ENCODE measurements around the gene TGM4. TPM values are rescaled to one million over a fixed set of nuclear protein-coding genes. Genes with fewer than 3 reads are reported as not detected.

The TGM4 gene
- total and polyA plus RNA-seq, 12 donors, result not detected

- Histone ChIP-seq H3K36me3 (peaks cover 0 to 93% (median 19%) of the 10 kb centered on the region in 9 donors), H3K4me3 (no peak overlapping the region), H3K4me1 (peaks cover 0 to 13% (median 3%) of the 10 kb centered on the region in 9 donors), H3K9me3 (no peaks in the 10 kb centered on the region), H3K27ac (no peak overlapping the region), H3K27me3 (no peaks in the 10 kb centered on the region)
- intact Hi-C loops (cut with DNase I), result no loop called here
- no peak for DNase-seq
- WGBS, 2 donors, result 44 to 69% methylated on average over 2 of the region's 2 CpGs
- TF ChIP-seq, protein P1, sequence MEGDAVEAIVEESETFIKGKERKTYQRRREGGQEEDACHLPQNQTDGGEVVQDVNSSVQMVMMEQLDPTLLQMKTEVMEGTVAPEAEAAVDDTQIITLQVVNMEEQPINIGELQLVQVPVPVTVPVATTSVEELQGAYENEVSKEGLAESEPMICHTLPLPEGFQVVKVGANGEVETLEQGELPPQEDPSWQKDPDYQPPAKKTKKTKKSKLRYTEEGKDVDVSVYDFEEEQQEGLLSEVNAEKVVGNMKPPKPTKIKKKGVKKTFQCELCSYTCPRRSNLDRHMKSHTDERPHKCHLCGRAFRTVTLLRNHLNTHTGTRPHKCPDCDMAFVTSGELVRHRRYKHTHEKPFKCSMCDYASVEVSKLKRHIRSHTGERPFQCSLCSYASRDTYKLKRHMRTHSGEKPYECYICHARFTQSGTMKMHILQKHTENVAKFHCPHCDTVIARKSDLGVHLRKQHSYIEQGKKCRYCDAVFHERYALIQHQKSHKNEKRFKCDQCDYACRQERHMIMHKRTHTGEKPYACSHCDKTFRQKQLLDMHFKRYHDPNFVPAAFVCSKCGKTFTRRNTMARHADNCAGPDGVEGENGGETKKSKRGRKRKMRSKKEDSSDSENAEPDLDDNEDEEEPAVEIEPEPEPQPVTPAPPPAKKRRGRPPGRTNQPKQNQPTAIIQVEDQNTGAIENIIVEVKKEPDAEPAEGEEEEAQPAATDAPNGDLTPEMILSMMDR (IDR thresholded peaks at IDR 0.05), result no peak
- ATAC-seq, result no peak
Measured at GRCh38 chr3:44932271-44932670, 57.9 kb downstream of the TGM4 start.

DNA sequence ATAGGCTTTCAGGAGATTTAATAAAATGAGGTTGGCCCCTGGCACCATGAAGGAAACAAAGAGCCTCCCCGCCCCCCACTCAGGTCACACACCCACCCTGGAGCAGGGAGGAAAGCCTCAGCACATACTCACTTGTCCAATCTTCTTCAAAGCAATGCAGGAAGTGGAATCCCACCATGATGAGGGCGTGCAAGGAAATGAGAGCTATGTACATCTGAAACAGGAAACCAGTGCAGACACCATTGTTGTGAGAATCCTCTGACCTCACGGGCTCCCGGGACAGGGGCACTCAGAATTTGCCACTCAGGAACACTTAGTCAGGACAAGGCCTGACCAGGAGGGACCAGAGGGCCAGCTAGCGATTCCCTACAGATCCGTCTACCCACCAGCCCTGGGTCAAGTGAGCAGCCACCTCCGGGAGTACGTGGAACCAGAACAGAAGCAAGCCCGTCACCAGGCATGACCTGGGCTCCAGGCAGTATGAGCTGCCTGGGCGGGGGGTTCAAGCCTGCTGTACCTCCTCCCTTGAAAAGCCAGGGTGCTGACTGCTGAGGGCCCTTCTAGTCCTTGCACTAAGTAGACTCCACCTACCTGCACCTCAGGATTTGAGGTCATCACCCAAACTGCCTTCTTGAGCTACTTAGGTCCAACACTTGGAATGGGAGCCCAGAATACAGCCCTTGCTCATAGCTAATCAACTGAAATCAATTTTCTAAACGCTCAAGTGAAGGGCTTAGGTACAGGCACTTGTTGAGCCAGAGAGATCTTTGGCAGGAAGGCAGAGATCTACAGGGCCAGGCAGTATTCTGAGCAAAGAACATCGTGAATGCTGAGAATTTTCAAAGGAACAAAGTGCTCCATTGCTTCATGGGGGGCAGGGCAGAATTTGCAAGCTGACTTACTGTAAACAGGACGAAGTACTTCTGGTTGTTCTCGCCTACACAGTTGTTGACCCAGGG, 58.9 kb downstream of the TGM4 start:
- H3K36me3 ChIP-seq, result peaks cover 0 to 93% (median 17%) of the 10 kb centered on the region in 9 donors

DNA sequence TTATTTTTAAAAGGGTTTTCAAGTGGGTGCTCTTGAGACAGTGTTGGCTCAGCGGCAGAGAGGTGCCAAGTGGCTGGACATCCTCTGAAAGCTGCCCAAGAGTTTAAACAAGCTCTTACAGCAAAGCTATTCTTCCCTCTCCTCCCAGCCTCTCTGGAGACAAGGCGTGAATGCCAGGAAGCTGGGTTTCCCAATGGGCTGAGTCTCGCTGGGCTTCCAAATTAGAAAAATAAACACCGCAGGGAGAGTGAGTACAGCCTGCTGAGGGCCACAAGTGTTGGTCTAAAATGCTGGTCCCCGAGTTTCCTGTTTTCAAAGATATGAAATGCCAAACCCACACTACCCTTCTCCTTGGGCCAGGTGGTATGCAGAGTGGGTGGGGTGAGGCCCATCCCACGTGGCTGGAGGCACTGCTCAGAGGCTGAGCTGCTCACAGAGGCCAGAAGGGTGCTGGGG, 65.2 kb downstream of the TGM4 start:
- Histone ChIP-seq H3K27ac (peak overlapping the region in 2 of 10 donors; percentile 34 to 42), H3K4me3 (no peak overlapping the region), H3K36me3 (peaks cover 0 to 94% (median 19%) of the 10 kb centered on the region in 9 donors), H3K4me1 (peaks cover 4 to 24% (median 19%) of the 10 kb centered on the region in 9 donors), H3K27me3 (no peaks in the 10 kb centered on the region), H3K9me3 (no peaks in the 10 kb centered on the region)
- intact Hi-C loops (cut with DNase I), result no loop called here
- WGBS, 2 donors, result 23 to 31% methylated on average over 6 of the region's 6 CpGs
- DNase-seq (peak in 1 of 2 donors; percentile 22), ATAC-seq (peak in 7 of 8 donors; percentile 16 to 88 (median 47))
- TF ChIP-seq, protein P1 (IDR thresholded peaks at IDR 0.05), result no peak

More for the DNA sequence above, 58.9 kb downstream of the TGM4 start:
- no peak for DNase-seq
- H3K27ac ChIP-seq, result peak overlapping the region in 2 of 10 donors; percentile 24 to 25
- no peak overlapping the region for H3K4me3 ChIP-seq
- no peaks in the 10 kb centered on the region for H3K9me3 ChIP-seq
- TF ChIP-seq, protein P1 (IDR thresholded peaks at IDR 0.05), result no peak
- 88 to 94% methylated on average over 14 of the region's 14 CpGs for WGBS, 2 donors
- peaks cover 0 to 13% (median 3%) of the 10 kb centered on the region in 9 donors for H3K4me1 ChIP-seq
- intact Hi-C loops (cut with DNase I), result no loop called here
- H3K27me3 ChIP-seq, result no peaks in the 10 kb centered on the region
- ATAC-seq, result no peak

DNA sequence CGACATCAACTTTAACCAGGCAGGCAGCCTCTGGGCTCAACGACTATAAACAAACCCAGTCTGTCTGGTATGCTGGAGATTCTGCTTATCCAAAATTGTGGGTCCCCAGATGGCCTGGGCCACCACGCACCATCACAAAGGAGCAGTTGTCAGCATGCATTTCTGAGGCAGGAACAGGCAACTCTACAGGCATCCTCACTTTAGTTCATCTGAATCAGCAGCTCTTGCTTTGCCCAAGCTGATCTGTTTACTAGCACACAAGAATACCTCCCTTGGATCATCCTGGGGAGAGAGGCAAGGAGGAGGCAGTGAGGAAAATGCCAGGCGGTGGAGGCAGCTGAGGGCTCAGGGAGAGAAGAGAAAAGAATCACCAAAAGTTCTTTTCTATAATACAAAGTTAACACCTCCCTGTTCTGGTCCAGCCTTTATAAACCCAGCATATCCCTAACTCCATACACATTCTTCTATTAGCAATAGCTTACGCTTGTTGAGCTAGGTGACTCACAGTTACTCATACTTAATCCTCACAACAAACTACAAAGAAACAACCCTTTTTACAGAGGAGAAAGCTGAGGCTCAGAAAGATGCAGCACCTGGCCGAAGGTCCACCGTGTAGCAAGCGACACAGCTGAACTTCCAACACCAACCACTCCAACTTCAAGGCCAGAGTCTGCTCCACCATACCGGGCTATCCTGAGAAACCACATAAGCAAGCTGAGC, 68.0 kb downstream of the TGM4 start:
- Histone ChIP-seq H3K36me3 (peaks cover 0 to 95% (median 19%) of the 10 kb centered on the region in 9 donors), H3K27ac (no peak overlapping the region), H3K4me1 (peaks cover 5 to 24% (median 19%) of the 10 kb centered on the region in 9 donors), H3K4me3 (no peak overlapping the region), H3K27me3 (no peaks in the 10 kb centered on the region), H3K9me3 (no peaks in the 10 kb centered on the region)
- TF ChIP-seq, protein P1 (IDR thresholded peaks at IDR 0.05), result no peak
- intact Hi-C loops (cut with DNase I), result no loop called here
- ATAC-seq (no peak), DNase-seq (no peak)
- 92 to 96% methylated on average over 9 of the region's 9 CpGs for WGBS, 2 donors
